Upper lobe of left lung (tissue), 6 donors: ENCODE data around the gene SLC17A9. TPM values are rescaled to one million over a fixed set of nuclear protein-coding genes. Genes with fewer than 3 reads are reported as not detected.
A peak's percentile ranks its signal among the peaks of the same experiment; 100 is the strongest.

Experiments
- ATAC-seq, 2 donors: fragments of 200-7000 bp; cut with Tn5 transposase; one replicate each; pipeline ENCODE4 v1.9.1; 2022; ENCODE audit warnings: mild to moderate bottlenecking in 2 of 2, moderate library complexity in 2 of 2; ENCODE audit not compliant: low FRiP score in 2 of 2
- DNase-seq, 2 donors: peaks; one replicate each; pipeline ENCODE4 v3.0.0-alpha.2; 2019 to 2020
- H3K27ac ChIP-seq, 4 donors: fragments of 200-600 bp; sonication (generic); one replicate each; pipeline ENCODE4 v1.5.1; 2016 to 2019
- H3K27me3 ChIP-seq, 4 donors: fragments of 200-600 bp; sonication (generic); one replicate each; pipeline ENCODE4 v1.5.1; 2017 to 2019
- H3K36me3 ChIP-seq, 4 donors: fragments of 200-600 bp; sonication (generic); one replicate each; pipeline ENCODE4 v1.5.1; 2016 to 2019
- H3K4me1 ChIP-seq, 4 donors: fragments of 200-600 bp; sonication (generic); one replicate each; pipeline ENCODE4 v1.5.1; 2018 to 2019
- H3K4me3 ChIP-seq, 4 donors: fragments of 200-600 bp; sonication (generic); one replicate each; pipeline ENCODE4 v1.5.1; 2017 to 2019; ENCODE audit warnings: mild to moderate bottlenecking in 2 of 4, moderate library complexity in 1 of 4
- H3K9me3 ChIP-seq, 4 donors: fragments of 200-600 bp; sonication (generic); one replicate each; pipeline ENCODE4 v1.5.1; 2018 to 2019
- EP300 ChIP-seq, 4 donors: sonication (generic); formaldehyde crosslinking; IDR thresholded peaks; one replicate each; pipeline ENCODE4 v1.5.1; 2017; ENCODE audit warnings: antibody characterized with exemption in 4 of 4, control low read depth in 2 of 4
- POLR2A ChIP-seq, 4 donors: fragments of 450-650 bp; IDR thresholded peaks; one replicate each; pipeline ENCODE4 v1.5.1; 2016 to 2017; ENCODE audit warnings: antibody characterized with exemption in 4 of 4, mild to moderate bottlenecking in 2 of 4
- POLR2AphosphoS5 ChIP-seq, 2 donors: sonication (generic); formaldehyde crosslinking; IDR thresholded peaks; one replicate each; pipeline ENCODE4 v1.5.1; 2017; ENCODE audit warnings: antibody characterized with exemption in 2 of 2
- WGBS, 2 donors: methylation state at CpG; one replicate each; pipeline ENCODE4 v1.1.5; 2017 to 2018; 5-methylcytosine and 5-hydroxymethylcytosine counted together
- total RNA-seq, 6 donors: library from RNA; depleted of rRNA in 4 of 6; stranded (reverse); fragments of >200 nt in 4 of 6; gene quantifications; one replicate each; pipeline versions ENCODE4 v1.1.0 to v1.2.1, GENCODE V29; 2016 to 2021
- TF ChIP-seq, protein P1 (sequence below), 6 experiments: fragments of 450-650 bp in 4 of 6; fragments of 200-600 bp in 2 of 6; sonication (generic) in 2 of 6; IDR thresholded peaks; one replicate each; pipeline ENCODE4 v1.5.1; 2016 to 2019; ENCODE audit warnings: antibody characterized with exemption in 6 of 6
- donor health status: DM: no; HTN: no; CAD: no; lungs with moderate emphysema.
- donor health status: DM: no; HTN: yes; CAD: no; lungs with severe emphysema.

The SLC17A9 gene
- total RNA-seq, 6 donors from 2014 or later = 3.8 to 18.5 (median 14.4) TPM

- Histone ChIP-seq H3K27me3 (no peaks in the 10 kb centered on the region), H3K27ac (peak overlapping the region; percentile 87 to 90 (median 90)), H3K36me3 (peaks cover 0 to 5% (median 0%) of the 10 kb centered on the region in 4 donors), H3K4me3 (peak overlapping the region; percentile 32 to 76 (median 53)), H3K4me1 (peaks cover 35 to 47% (median 40%) of the 10 kb centered on the region in 4 donors), H3K9me3 (no peaks in the 10 kb centered on the region)
- ATAC-seq (peak; percentile 74 to 78), DNase-seq (peak; percentile 83 to 91)
- WGBS, 2 donors = 1 to 14% methylated on average over 8 to 28 of the region's 44 CpGs
- TF ChIP-seq POLR2A (IDR thresholded peaks at IDR 0.05) (peak in 2 of 4 donors; percentile 28 to 45), EP300 (IDR thresholded peaks at IDR 0.05) (no peak), POLR2AphosphoS5 (IDR thresholded peaks at IDR 0.05) (peak; percentile 45 to 57)
- TF ChIP-seq, protein P1, sequence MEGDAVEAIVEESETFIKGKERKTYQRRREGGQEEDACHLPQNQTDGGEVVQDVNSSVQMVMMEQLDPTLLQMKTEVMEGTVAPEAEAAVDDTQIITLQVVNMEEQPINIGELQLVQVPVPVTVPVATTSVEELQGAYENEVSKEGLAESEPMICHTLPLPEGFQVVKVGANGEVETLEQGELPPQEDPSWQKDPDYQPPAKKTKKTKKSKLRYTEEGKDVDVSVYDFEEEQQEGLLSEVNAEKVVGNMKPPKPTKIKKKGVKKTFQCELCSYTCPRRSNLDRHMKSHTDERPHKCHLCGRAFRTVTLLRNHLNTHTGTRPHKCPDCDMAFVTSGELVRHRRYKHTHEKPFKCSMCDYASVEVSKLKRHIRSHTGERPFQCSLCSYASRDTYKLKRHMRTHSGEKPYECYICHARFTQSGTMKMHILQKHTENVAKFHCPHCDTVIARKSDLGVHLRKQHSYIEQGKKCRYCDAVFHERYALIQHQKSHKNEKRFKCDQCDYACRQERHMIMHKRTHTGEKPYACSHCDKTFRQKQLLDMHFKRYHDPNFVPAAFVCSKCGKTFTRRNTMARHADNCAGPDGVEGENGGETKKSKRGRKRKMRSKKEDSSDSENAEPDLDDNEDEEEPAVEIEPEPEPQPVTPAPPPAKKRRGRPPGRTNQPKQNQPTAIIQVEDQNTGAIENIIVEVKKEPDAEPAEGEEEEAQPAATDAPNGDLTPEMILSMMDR (IDR thresholded peaks at IDR 0.05) = no peak
These were observed 23.4 kb upstream of the SLC17A9 start for GRCh38 chr20:62929051-62929538.

DNA sequence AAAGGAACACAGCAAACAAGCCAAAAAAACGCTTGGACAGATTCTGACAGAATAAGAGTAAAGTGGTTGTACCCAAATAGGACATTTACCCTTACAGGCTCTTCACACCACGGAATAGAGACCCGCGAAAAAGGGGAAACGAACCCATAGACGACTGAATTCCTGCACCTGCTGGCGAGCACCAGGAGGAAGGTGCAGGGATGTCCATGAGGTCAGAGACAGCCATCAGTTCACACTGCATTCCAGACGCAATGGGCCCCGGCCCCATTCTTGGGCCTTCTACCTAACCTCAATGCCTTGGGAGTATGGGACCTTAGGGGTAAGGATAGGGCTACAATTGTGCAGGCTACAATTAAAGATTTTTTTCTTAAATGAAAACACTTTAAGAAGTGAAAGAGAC is 21.0 kb upstream of the SLC17A9 start:
- WGBS, 2 donors = 64 to 78% methylated on average over 9 of the region's 9 CpGs
- H3K4me3 ChIP-seq = no peak overlapping the region
- peaks cover 0 to 9% (median 2%) of the 10 kb centered on the region in 4 donors for H3K36me3 ChIP-seq
- peaks cover 35 to 58% (median 41%) of the 10 kb centered on the region in 4 donors for H3K4me1 ChIP-seq
- no peaks in the 10 kb centered on the region for H3K9me3 ChIP-seq
- H3K27ac ChIP-seq = no peak overlapping the region
- no peaks in the 10 kb centered on the region for H3K27me3 ChIP-seq
- no peak for DNase-seq
- ATAC-seq = no peak
- TF ChIP-seq POLR2A (IDR thresholded peaks at IDR 0.05) (no peak), EP300 (IDR thresholded peaks at IDR 0.05) (no peak), POLR2AphosphoS5 (IDR thresholded peaks at IDR 0.05) (no peak)
- TF ChIP-seq, protein P1 (IDR thresholded peaks at IDR 0.05) = no peak

DNA sequence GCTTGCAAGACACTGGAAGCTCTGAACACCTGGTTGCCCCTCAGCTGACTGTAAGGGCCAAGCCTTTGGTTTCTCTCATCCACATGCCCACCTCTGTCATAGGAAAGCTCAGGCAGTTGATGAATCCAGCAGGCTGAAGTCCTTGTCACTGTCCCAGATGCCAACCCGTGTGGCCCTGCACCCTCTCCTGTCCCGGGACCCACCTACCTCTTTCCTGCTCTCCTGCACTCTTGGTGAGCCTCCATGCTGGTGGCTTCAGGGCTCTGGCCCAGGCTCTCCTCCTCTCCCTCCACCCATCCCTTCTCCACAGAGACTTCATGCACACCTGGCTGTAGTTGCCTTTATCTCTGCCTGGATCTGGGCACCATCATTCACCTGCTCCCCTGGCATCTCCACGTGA is 18.5 kb upstream of the SLC17A9 start:
- H3K9me3 ChIP-seq = no peaks in the 10 kb centered on the region
- WGBS, 2 donors = 81 to 82% methylated on average over 3 of the region's 3 CpGs
- TF ChIP-seq POLR2AphosphoS5 (IDR thresholded peaks at IDR 0.05) (no peak), EP300 (IDR thresholded peaks at IDR 0.05) (no peak), POLR2A (IDR thresholded peaks at IDR 0.05) (no peak)
- TF ChIP-seq, protein P1 (IDR thresholded peaks at IDR 0.05) = no peak
- ATAC-seq (no peak), DNase-seq (peak in 1 of 2 donors; percentile 15)
- no peak overlapping the region for H3K4me3 ChIP-seq
- H3K36me3 ChIP-seq = peaks cover 0 to 9% (median 2%) of the 10 kb centered on the region in 4 donors
- H3K27ac ChIP-seq = no peak overlapping the region
- no peaks in the 10 kb centered on the region for H3K27me3 ChIP-seq
- peaks cover 21 to 49% (median 27%) of the 10 kb centered on the region in 4 donors for H3K4me1 ChIP-seq

- WGBS, 2 donors = 74 to 80% methylated on average over 12 of the region's 12 CpGs
- H3K36me3 ChIP-seq = peaks cover 0 to 9% (median 2%) of the 10 kb centered on the region in 4 donors
- no peak for TF ChIP-seq POLR2AphosphoS5 (IDR thresholded peaks at IDR 0.05)
- TF ChIP-seq, protein P1 (IDR thresholded peaks at IDR 0.05) = no peak
- TF ChIP-seq EP300 (IDR thresholded peaks at IDR 0.05) = no peak
- TF ChIP-seq POLR2A (IDR thresholded peaks at IDR 0.05) = no peak
- H3K9me3 ChIP-seq = no peaks in the 10 kb centered on the region
- H3K4me3 ChIP-seq = no peak overlapping the region
- H3K27ac ChIP-seq = no peak overlapping the region
- H3K4me1 ChIP-seq = peaks cover 28 to 50% (median 29%) of the 10 kb centered on the region in 4 donors
- no peak for ATAC-seq
- DNase-seq = peak in 1 of 2 donors; percentile 0
- no peaks in the 10 kb centered on the region for H3K27me3 ChIP-seq
These were observed 17.1 kb upstream of the SLC17A9 start for GRCh38 chr20:62935204-62935967.
